Mesenteric fat pad (tissue), 1 donor: ENCODE data around the gene LIX1L. TPM values are rescaled to one million over a fixed set of nuclear protein-coding genes. Genes with fewer than 3 reads are reported as not detected.
A peak's percentile ranks its signal among the peaks of the same experiment; 100 is the strongest.
"Not testable (repeated sequence)": the region's sequence is repeated elsewhere in the genome, so short reads cannot be mapped to it uniquely, and the experiment has no call there.

Experiments used
- DNase-seq: peaks from one replicate; pipeline ENCODE4 v3.0.0-alpha.2; 2020; ENCODE audit warnings: low spot score
- total RNA-seq: library from RNA; stranded (reverse); fragmentation: NEBNext Ultra II Directional; extraction: Animal tissue kit (Norgen Biotek cat#: 25700); gene quantifications from one replicate; pipeline ENCODE4 v1.2.1, GENCODE V29; 2021
- donor health status: DM: yes; HTN: yes; CAD: no.

The LIX1L gene
- total RNA-seq, 1 donor from 2014 or later = 26.6 TPM

DNA sequence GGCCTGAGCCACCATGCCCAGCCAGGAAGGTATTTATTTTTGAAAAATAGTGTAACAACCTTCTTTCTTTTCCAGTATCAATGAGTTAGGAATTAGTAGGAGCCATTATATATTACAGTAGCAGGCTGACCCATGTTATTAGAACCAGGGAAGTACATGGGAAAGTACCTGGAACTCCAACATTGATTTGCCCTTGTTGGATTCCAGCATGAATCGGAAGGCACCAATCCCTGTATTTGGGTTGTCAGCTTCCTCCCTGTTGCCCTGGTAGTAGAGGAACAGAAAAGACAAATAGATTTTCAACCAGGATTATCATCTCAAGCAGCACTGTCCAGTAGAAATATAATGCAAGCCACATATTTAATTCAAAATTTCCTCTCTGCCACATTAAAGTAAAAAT is 20.4 kb downstream of the LIX1L start:
- DNase-seq = no peak

DNA sequence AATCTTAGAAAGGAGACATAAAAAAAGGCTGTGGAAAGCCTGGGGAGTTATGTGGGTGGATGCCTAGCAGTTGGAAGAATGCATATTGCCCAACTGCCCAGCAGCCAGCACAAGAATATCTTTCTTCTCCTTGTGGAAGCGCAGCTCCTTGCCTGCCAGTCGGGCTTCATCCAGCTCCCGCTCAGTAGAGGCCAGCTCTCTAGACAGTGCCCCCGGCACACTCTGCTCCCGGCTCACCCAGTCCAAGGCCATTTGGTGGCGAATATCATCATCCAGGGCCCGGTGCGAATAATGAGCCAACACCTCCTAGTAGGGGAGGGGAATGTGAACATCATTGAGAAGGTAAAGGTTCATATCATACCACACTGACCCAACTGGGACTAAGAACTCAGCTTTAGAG is 21.6 kb downstream of the LIX1L start:
- peak; percentile 53 for DNase-seq

DNA sequence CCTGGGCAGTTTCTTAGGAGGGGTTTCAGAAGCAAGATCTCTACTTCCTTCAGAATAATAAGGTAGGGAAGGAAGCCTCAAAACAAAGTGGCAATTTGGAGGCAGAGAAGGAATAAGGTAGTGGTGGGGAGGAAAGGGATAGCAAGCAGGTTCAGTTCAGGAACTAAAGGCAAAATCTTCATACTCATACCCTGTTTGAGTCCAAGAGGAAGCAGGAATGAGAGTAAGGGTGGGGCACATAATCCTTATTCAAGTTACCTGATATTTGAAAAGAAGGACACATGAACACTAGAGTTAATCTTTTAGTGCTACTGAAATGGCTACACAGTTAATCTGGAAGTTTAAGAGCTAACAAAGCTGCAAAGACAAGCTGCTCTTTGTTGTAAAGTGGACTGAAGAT is 22.1 kb downstream of the LIX1L start:
- DNase-seq = no peak

DNA sequence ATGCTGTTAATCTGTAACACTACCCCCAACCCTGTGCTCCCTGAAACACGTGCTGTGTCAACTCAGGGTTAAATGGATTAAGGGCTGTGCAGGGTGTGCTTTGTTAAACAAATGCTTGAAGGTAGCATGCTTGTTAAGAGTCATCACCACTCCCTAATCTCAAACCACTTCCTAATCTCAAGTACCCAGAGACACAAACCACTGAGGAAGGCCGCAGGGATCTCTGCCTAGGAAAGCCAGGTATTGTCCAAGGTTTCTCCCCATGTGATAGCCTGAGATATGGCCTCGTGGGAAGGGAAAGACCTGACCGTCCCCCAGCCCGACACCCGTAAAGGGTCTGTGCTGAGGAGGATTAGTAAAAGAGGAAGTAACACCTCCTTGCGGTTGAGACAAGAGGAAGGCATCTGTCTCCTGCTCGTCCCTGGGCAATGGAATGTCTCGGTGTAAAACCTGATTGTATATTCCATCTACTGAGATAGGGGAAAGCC is 25.3 kb downstream of the LIX1L start:
- DNase-seq = peak; percentile 9

DNA sequence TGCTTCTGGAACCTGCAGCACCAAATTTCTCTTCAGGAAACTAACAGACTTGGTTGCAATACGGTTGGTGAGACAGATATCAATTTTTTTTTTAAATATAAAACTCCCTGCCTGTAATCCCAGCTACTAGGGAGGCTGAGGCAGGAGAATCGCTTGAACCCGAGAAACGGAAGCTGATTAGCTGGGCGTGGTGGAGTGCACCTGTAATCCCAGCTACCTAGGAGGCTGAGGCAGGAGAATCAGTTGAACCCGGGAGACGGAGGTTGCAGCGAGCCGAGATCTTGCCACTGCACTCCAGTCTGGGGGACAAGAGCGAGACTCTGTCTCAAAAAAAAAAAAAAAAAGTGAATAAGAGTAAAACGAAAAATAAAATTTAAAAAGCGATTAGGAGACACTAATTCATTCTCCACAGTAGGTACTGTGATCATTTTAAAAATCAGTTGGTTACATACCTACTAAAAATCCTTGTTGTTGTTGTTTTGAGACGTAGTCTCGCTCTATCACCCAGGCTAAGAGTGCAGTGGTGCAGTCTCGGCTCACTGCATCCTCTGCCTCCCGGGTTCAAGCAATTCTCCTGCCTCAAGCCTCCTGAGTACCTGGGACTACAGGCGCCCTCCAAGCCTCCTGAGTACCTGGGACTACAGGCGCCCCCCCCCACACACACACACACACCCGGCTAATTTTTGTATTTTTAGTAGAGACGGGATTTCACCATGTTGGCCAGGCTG is 29.7 kb downstream of the LIX1L start:
- DNase-seq = peak; percentile 22

DNA sequence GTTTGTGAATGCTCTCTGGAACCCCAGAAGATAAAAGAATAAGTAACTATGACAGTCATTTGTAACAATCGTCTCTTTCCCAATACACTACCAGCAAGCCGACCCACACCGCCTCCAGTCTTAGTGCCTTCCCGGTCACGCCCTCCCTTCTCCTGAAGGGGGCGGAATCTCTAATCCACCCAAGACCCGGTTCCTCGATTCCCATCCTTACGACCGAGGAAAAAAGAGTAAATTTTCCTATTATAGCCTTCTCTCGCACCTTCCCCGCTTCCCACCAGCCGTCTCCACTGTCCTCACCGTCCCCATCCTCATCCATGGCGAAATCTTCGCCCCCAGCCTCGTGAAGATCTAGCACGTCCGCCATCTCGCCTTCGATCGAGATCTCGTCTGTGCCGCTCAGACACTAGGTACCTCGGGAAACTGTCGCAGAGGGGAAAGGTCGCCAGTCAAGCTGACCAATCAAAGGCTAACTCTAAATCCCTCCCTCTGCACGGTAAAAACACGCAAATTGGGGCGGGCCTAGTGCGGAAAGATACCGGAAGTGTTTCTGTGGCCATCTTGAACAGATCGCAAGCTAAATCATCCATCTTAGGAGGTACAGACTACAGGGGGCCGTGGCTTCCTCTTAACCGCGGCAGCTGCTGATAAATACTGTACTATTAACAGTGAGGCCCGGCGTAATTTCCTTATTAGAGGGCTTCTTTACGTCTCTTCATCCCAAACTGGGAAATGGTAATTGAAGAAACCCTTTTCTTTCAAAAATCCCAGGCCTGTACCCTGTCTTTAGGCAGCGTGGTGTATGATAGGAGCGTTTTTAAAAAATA is 30.5 kb downstream of the LIX1L start, which contains the start of gene RBM8A:
Gene RBM8A (minus strand): TSS at position 422 of the 824 bp plus-strand sequence. CDS start 58 bp downstream, at position 364.
- DNase-seq = peak; percentile 93

DNA sequence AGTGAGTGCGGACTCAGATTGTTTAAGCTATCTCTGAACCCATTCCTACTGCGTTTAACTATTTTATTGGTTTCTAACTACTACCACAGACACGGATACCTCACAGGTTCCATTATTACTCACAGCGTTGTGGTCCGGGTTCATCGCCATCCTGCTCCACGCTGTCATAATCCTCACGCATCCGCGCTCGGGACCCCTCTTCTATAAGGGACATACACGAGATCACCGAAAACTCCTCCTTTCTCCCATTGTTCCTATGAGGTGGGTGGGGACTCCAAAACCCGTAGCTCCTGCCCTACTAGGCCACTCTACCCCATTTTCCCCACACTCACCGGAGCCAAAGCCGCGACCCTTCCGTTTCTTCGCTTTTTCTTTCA is 31.1 kb downstream of the LIX1L start:
- DNase-seq = no peak

DNA sequence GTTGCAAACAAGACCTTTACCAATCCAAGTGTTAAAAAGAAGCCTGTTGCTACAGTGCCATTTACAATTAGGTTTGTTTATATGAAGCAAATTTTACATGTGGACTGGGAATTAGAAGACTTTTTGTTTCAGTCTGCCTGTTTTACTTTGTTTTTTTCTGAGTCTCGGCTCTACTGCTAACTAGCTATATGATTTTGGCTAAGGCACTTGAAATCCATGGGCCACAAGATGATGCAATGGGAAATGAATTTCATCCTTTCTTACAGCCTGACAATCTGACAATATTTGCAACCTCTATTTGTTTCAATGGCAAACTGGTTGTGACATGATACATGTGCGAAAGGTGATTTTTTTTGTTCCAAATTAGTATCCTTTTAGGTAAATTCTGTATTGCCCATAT is 35.6 kb downstream of the LIX1L start:
- no peak for DNase-seq

DNA sequence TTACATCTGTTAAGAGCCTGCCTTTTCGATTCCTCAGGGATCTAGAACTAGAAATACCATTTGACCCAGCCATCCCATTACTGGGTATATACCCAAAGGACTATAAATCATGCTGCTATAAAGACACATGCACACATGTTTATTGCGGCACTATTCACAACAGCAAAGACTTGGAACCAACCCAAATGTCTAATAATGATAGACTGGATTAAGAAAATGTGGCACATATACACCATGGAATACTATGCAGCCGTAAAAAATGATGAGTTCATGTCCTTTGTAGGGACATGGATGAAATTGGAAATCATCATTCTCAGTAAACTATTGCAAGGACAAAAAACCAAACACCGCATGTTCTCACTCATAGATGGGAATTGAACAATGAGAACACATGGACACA is 37.5 kb downstream of the LIX1L start:
- DNase-seq = not testable (repeated sequence)

DNA sequence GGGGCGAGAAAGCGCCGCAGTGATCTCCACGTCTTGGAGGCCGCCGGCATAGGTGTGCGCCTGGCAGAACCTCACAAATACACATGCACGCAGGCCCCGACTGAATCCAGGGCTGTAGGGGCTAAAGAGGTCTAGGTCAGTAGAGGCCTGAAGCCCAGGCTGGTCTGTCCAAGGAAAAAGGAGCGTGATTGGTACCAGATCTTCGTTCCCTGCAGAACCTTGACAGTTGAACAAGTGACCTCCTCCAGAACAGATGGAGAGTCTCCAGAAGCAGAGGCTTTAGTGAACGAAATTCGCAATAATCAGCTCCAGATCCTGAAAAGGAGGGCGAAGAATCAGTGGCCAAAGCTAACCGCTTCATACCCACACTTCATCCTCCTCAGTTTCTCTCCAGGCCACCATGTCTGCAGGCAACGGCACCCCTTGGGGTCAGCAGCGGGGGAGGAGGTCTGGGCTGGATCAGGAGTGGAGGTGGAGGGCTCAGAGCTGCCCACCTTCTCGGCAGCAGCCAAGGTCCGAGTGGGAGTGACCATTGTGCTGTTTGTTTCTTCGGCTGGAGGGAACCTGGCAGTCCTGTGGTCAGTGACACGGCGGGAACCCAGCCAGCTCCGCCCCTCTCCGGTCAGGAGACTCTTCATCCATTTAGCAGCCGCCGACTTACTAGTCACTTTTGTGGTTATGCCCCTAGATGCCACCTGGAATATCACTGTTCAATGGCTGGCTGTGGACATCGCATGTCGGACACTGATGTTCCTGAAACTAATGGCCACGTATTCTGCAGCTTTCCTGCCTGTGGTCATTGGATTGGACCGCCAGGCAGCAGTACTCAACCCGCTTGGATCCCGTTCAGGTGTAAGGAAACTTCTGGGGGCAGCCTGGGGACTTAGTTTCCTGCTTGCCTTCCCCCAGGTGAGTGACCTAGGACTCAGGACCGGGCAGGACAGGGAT is 38.6 kb downstream of the LIX1L start:
- peak; percentile 89 for DNase-seq

DNA sequence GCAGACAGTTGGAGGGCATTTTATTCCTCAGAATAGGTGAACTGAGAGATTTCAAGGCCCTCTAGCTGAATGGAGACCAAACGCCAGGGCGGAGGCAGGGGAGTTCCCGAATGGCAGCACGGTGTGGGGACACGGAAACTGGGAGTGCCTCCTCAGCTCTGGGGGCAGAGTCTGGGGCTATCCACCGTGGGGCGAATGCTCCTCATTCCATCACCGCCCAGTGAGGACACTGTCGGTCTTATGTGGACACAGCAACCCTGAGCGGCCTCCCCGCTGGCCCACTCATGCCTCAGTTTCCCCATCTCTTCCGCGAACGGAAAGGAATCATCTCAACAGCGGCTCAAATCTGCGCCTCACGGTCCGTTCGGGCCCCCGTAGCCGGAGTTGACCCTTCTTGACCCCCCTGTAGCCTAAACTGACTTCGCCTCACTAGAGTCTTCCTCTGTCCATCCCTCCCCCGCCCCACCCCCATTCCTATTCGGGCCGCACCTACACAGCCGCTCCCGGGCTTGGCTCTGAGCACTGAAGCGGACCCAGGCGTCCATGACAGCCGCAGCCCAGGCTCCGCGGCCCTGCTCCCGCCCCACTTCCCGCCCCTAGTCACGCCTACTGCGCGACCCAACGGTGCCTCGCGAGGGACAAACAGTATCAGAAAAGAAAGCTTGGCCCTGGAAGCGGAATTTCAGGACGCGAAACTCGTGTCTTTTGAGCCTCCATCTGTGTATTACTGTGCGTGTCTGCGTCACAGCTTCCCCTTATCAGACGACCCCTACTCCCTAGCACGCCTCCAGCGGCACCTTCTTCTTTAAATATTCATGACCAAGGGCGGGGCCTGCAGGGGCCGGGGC is 39.4 kb downstream of the LIX1L start, which contains the start of gene PEX11B:
Gene PEX11B (minus strand): TSS at position 574 of the 848 bp plus-strand sequence. CDS start 29 bp downstream, at position 545.
- peak; percentile 96 for DNase-seq

DNA sequence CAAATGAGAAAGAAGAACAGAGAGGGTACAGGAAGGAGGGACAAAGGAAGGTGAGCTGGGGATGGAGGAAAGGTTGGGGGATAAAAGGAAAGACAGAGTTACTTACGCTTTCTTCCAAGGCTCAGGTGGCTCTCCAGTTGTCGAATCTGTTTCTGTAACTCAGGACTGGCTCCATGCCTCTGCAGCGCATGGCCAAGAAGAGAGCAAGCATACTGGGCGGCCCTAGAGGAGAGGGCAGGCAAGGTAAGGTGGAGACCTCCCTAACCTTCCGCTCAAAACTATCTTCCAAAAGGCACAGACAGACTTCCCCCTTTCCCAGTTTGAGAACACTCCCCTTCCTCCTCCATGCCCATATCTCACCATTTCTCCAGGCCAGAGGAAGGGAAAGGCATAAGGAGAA is 40.2 kb downstream of the LIX1L start:
- peak; percentile 41 for DNase-seq

DNA sequence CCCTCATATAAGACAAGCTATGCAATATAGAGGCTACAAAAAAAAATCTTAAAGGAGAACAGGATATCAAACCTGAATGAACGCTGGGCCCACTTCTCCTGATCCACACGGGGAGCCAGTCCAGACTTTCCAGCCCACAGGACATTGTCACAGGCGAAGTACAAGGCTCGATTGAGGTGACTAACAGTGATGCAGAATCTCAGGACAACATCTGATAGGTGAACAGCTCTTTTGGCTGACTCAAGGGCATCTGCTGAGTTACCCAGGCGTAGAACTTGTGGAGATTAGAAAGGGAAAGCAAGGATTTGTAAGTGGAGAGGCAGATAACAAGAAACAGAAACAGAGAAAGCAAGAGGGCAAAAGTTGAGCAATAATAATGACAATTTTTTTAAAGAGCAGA is 41.1 kb downstream of the LIX1L start:
- peak; percentile 24 for DNase-seq

DNA sequence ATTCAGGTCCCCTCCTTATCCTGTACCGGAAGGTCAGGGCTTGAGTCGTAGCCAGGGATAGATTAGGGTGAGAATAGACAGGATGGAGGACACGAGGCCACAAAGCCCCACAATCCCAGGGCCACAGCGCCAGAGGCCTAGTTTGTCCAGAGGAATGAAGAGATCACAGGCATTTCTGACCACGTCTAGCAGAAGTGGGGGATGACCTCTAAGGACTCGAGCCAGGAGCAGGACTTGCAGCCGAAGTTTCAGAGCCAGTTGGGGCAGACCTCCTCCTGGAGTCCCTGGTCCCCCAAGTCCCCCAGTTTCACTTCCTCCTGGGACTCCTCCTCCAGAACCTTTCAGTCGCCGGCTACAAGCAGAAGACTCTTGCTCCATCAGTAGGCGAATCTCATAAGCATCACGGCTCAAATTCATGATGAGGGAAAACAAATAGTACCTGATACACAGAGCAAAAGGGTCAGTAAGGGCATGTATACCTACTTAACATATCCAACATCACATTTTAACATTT is 45.6 kb downstream of the LIX1L start:
- DNase-seq = no peak

DNA sequence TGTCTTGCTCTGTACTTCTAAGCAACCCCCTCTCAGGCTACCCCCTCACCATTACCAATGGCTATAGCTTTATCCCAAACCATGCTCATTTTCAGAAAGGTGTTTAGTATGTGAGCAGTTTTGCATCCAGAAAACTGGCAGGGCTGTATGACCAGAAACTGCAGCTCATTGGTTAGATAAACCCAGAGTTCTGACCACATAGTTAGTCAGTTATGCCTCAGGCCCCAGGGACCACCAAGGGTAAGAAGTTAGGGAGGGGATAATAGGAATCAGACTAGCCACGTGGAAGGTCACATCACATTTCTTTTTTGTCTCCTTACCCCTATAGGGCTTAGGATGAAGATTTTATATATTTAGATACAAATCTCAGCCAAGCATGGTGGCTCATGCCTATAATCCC is 49.2 kb downstream of the LIX1L start:
- DNase-seq = no peak

DNA sequence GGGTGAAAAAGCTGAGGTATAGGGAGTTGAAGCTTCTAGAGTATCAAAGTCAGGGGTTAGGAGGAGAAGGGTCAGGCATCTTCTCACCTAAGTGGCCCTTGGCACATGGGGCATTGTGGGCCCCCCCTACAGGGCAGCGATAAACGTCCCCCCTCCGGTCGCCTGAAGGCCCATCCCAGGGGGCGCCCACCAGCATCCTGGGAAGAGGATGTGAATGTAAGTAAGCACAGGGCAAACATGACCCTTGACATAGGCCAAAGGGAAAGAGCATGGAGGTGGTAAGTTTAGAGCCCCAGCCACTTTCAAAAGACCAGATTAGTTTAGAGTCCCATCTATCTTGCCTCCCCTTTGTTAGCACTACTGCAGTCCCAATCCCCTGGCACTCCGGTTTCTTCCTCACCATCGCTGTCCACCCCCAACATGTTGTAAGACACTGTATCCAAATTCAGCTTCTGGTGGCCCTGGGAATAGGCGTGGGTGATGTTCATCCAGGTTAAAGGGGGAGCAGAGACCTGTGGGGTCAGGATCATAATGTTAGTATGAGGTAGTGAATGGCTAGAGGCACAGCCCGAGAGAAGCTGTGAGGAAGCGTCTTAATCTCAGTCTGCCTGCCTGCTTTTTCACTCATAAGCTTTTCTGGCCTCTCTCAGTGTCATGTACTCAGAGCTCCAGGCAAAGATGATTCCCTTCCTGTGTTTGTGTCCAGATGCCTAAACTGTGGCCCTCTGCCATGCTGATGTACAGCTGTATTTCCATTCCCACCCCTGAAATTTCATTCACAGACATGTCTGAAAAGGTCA is 50.7 kb downstream of the LIX1L start:
- DNase-seq = no peak

DNA sequence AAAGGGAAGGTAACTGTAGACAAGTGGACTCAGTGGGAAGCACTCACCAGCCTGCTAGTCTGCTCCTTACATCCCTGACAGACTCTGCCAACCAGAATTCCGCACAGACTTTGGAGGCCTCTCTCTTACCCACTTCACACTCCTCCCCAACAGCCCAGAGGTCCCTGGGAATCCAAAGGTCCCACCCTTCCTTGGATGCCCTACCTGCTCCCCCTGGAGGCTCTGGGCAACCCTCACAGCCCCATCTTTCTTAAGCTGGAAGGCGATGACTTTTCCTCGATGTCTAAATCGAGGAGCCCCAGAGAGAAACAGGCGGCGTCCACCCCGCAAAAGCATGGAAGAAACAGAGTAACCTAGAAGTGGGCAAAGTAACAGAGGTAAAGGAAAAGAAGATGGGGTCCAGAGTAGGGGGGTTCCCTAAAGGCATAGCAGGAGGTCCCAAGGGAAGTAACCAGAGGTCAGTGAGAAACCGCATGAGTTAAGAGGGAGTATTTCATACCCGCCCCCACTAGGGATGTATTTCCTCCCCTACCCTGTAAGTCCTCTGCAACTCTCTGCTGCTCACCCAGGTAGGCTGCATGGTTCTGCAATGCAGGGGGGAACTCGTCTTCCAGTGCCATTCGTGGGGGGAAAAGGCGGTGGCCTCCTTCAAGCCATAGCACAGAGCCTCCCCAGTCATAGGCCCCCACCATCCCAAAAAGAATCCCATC is 56.4 kb downstream of the LIX1L start:
- DNase-seq = no peak

DNA sequence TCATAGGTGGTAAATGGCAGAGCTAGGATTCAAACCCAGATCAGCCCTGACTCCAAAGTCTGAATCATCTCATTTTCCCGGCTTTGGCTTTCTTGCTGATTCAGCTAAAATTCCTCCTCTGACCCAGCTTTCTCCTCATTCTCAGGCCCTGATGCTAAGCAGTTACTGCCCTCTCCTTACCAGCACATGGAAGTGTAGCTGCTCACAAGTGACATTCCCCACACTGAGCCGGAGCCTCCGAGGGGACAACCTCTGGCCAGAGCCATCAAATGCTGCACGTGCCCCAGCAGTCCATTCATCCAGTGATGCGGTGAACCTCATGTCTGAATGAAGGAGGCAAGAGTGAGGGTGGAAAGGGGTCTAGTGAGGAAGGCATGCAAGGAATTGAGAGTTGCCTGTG is 59.1 kb downstream of the LIX1L start:
- no peak for DNase-seq
